Mesenchymal stem cell (in vitro differentiated cells and primary cell): Measurements from ENCODE around the gene PAGR1.
"Not testable (repeated sequence)": the region's sequence is repeated elsewhere in the genome, so short reads cannot be mapped to it uniquely, and the experiment has no call there.

Experiments used
- DNase-seq: peaks from one replicate; pipeline ENCODE4 v3.0.0-alpha.2; 2013
- H2AFZ ChIP-seq: one replicate; pipeline ENCODE4 v1.6.1; 2013; ENCODE audit warnings: low read depth, mild to moderate bottlenecking, control low read depth, inconsistent platforms, low read length, moderate library complexity
- H2AK5ac ChIP-seq: 2 replicates; pipeline ENCODE4 v1.6.1; 2013; ENCODE audit warnings: low read length, moderate library complexity, mild to moderate bottlenecking, inconsistent platforms; ENCODE audit not compliant: severe bottlenecking
- H2BK120ac ChIP-seq: one replicate; pipeline ENCODE4 v1.6.1; 2013; ENCODE audit warnings: low read depth, mild to moderate bottlenecking, inconsistent platforms, low read length, moderate library complexity
- H2BK12ac ChIP-seq, 2 experiments: one replicate each; pipeline ENCODE4 v1.6.1; 2013; ENCODE audit warnings: inconsistent platforms in 2 of 2, low read length in 2 of 2, mild to moderate bottlenecking in 2 of 2, moderate library complexity in 2 of 2, control low read depth in 1 of 2
- H2BK15ac ChIP-seq: one replicate; pipeline ENCODE4 v1.6.1; 2013; ENCODE audit warnings: mild to moderate bottlenecking, low read depth, inconsistent platforms; ENCODE audit not compliant: poor library complexity, severe bottlenecking
- H2BK5ac ChIP-seq: 2 replicates; pipeline ENCODE4 v1.6.1; 2013; ENCODE audit warnings: low read depth, mild to moderate bottlenecking, low read length, control low read depth, inconsistent platforms; ENCODE audit not compliant: poor library complexity, severe bottlenecking
- H3K14ac ChIP-seq, 2 experiments: one replicate each; pipeline ENCODE4 v1.6.1; 2013; ENCODE audit warnings: inconsistent platforms in 2 of 2, low read length in 2 of 2, control low read depth in 1 of 2, mild to moderate bottlenecking in 1 of 2, moderate library complexity in 1 of 2
- H3K18ac ChIP-seq, 2 experiments: one replicate each; pipeline ENCODE4 v1.6.1; 2013; ENCODE audit warnings: inconsistent platforms in 2 of 2, low read length in 2 of 2, control low read depth in 1 of 2, low read depth in 1 of 2, mild to moderate bottlenecking in 1 of 2
- H3K23ac ChIP-seq, 2 experiments: one replicate each; pipeline ENCODE4 v1.6.1; 2013; ENCODE audit warnings: inconsistent platforms in 2 of 2, low read length in 2 of 2, mild to moderate bottlenecking in 2 of 2, moderate library complexity in 2 of 2, control low read depth in 1 of 2
- H3K27ac ChIP-seq: 2 replicates; pipeline ENCODE4 v1.5.1; 2013; ENCODE audit warnings: mild to moderate bottlenecking, moderate library complexity, low read length, control low read depth, inconsistent platforms; ENCODE audit not compliant: poor library complexity, severe bottlenecking
- H3K27me3 ChIP-seq, 2 experiments: 2 replicates each; pipeline versions ENCODE4 v1.6.1 to v1.7.0; 2013; ENCODE audit warnings: low read length in 2 of 2, mild to moderate bottlenecking in 2 of 2, moderate library complexity in 2 of 2, control low read depth in 1 of 2, inconsistent platforms in 1 of 2; ENCODE audit not compliant: control insufficient read depth in 1 of 2, insufficient read depth in 1 of 2
- H3K36me3 ChIP-seq, 2 experiments: 2 replicates each; pipeline versions ENCODE4 v1.6.1 to v1.7.0; 2013; ENCODE audit warnings: low read length in 2 of 2, control low read depth in 1 of 2, inconsistent platforms in 1 of 2, low read depth in 1 of 2, mild to moderate bottlenecking in 1 of 2; ENCODE audit not compliant: insufficient read depth in 2 of 2, control insufficient read depth in 1 of 2
- H3K4ac ChIP-seq, 2 experiments: one replicate each; pipeline ENCODE4 v1.6.1; 2013; ENCODE audit warnings: inconsistent platforms in 2 of 2, low read length in 2 of 2, mild to moderate bottlenecking in 2 of 2, moderate library complexity in 2 of 2, control low read depth in 1 of 2, low read depth in 1 of 2
- H3K4me1 ChIP-seq: 2 replicates; pipeline ENCODE4 v1.6.1; 2013; ENCODE audit warnings: low read depth, low read length, control low read depth; ENCODE audit not compliant: control insufficient read depth, insufficient read depth
- H3K4me2 ChIP-seq: 2 replicates; pipeline ENCODE4 v1.6.1; 2013; ENCODE audit warnings: low read length, mild to moderate bottlenecking, inconsistent platforms; ENCODE audit not compliant: poor library complexity, severe bottlenecking
- H3K4me3 ChIP-seq, 2 experiments: 2 replicates each; pipeline versions ENCODE4 v1.5.1 to v1.7.0; 2013; ENCODE audit warnings: low read length in 2 of 2, mild to moderate bottlenecking in 2 of 2, control low read depth in 1 of 2, low read depth in 1 of 2; ENCODE audit not compliant: insufficient read depth in 1 of 2
- H3K79me1 ChIP-seq: replicated peaks from 2 replicates; pipeline ENCODE4 v1.6.1; 2013; ENCODE audit warnings: mild to moderate bottlenecking, control low read depth, low read length, inconsistent platforms; ENCODE audit not compliant: poor library complexity, severe bottlenecking
- H3K9ac ChIP-seq: 2 replicates; pipeline ENCODE4 v1.7.0; 2013; ENCODE audit warnings: mild to moderate bottlenecking, low read length, moderate library complexity
- H3K9me3 ChIP-seq: 2 replicates; pipeline ENCODE4 v1.7.0; 2013; ENCODE audit warnings: mild to moderate bottlenecking, low read length; ENCODE audit not compliant: control insufficient read depth
- H4K8ac ChIP-seq: one replicate; pipeline ENCODE4 v1.6.1; 2013; ENCODE audit warnings: inconsistent platforms, mild to moderate bottlenecking, low read length, moderate library complexity
- H4K91ac ChIP-seq: one replicate; pipeline ENCODE4 v1.6.1; 2013; ENCODE audit warnings: mild to moderate bottlenecking, low read length, inconsistent platforms
- WGBS: methylation state at CpG from one replicate; pipeline ENCODE4 v1.1.7; 2013; ENCODE audit warnings: mixed read lengths; 5-methylcytosine and 5-hydroxymethylcytosine counted together

Gene PAGR1

DNA sequence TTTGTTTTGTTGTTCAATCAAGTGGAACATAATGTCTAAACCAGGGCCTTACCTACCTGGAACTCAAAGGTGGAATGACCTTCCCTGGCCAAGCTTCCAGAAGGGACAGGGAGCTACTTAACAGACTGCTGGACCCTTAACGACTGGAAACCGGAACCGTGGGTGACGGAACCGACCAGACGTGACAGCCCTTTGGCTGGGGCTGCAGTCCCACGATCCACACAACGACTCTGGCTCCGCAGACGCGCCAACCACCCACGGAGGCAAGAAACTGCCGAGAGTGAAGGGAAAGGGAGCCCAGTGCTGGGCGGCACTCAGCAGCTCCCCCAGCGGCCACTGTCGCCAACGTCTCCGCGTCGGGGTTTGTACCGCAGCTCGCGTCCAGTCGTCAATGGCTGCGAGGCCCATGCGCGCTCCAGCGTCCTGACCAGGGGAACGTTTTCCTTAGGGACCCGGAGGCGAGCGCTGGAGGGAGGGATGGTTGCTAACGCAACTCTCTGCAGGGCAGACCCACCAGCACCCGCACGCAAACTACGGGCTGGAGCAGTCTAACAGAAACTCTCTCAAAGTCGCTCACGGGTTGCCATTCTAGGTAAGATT, 31.0 kb upstream of the PAGR1 start:
- H3K4ac ChIP-seq: no peak overlapping the region
- peaks cover 2% of the 10 kb centered on the region for H3K79me1 ChIP-seq
- no peak overlapping the region for H3K23ac ChIP-seq

DNA sequence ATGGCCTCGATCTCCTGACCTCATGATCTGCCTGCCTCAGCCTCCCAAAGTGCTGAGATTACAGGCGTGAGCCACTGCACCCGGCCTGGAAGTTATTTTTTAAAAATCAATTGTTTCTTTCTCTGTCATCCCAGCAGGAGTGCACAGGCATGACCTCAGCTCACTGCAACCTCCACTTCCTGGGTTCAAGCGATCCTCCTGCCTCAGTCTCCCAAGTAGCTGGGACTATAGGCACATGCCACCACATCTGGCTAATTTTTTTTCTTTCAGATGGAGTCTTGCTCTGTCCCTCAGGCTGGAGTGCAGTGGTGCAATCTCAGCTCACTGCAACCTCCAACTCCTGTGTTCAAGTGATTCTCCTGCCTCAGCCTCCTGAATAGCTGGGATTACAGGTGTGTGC, 28.8 kb upstream of the PAGR1 start:
- H3K9me3 ChIP-seq, H3K18ac ChIP-seq, DNase-seq, H3K36me3 ChIP-seq, H2BK12ac ChIP-seq, H2BK15ac ChIP-seq, H2BK5ac ChIP-seq, H3K79me1 ChIP-seq, H3K14ac ChIP-seq, H3K9ac ChIP-seq, H3K27ac ChIP-seq, H3K4ac ChIP-seq, H2AFZ ChIP-seq, H3K4me3 ChIP-seq, H2BK120ac ChIP-seq, H4K91ac ChIP-seq, H4K8ac ChIP-seq, H2AK5ac ChIP-seq, H3K4me2 ChIP-seq, H3K23ac ChIP-seq, H3K27me3 ChIP-seq: not testable (repeated sequence)
- peaks cover 15% of the 10 kb centered on the region for H3K4me1 ChIP-seq
- WGBS: 95% methylated on average over 4 of the region's 4 CpGs

More for the DNA sequence above, 31.0 kb upstream of the PAGR1 start:
- no peaks in the 10 kb centered on the region for H3K9me3 ChIP-seq
- H3K4me1 ChIP-seq: peaks cover 13% of the 10 kb centered on the region
- no peak overlapping the region for H2AK5ac ChIP-seq
- no peak overlapping the region for H3K14ac ChIP-seq
- H3K27ac ChIP-seq: no peak overlapping the region
- no peak overlapping the region for H2BK12ac ChIP-seq
- 6% methylated on average over 36 of the region's 38 CpGs for WGBS
- H3K27me3 ChIP-seq: peaks cover 21% of the 10 kb centered on the region in 2 experiments
- H4K8ac ChIP-seq: peak overlapping the region; percentile 10
- peak overlapping the region in 1 of 2 experiments; percentile 76 for H3K18ac ChIP-seq
- H3K36me3 ChIP-seq: no peaks in the 10 kb centered on the region
- no peak overlapping the region for H4K91ac ChIP-seq
- no peak overlapping the region for H2BK15ac ChIP-seq
- peak overlapping the region in 1 of 2 experiments; percentile 77 for H3K4me3 ChIP-seq
- DNase-seq: peak; percentile 77
- H2AFZ ChIP-seq: peak overlapping the region; percentile 98
- H2BK120ac ChIP-seq: no peak overlapping the region
- H3K4me2 ChIP-seq: peak overlapping the region; percentile 54
- H3K9ac ChIP-seq: peak overlapping the region; percentile 44
- no peak overlapping the region for H2BK5ac ChIP-seq

DNA sequence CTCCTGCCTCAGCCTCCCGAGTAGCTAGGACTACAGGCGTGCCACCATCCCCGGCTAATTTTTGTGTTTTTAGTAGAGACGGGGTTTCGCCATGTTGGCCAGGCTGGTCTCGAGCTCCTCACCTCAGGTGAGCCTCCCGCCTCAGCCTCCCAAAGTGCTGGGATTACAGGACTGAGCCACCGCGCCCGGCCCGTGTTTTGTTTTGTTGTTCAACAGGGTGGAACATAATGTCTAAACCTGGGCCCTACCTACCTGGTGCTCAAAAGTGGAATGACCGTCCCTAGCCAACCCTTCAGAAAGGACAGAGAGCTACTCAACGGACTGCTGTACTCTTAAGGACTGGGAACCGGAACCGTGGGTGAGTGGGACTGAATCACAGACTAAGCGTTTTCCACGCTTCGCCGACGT, 26.2 kb upstream of the PAGR1 start:
- Histone ChIP-seq H2AK5ac (no peak overlapping the region), H3K4me1 (peaks cover 15% of the 10 kb centered on the region), H3K27ac (peak overlapping the region; percentile 77), H2BK120ac (no peak overlapping the region), H3K9ac (peak overlapping the region; percentile 90), H3K4ac (peak overlapping the region; percentile 12 to 50), H3K4me3 (peak overlapping the region; percentile 50 to 91), H2BK15ac (peak overlapping the region; percentile 4), H3K9me3 (no peaks in the 10 kb centered on the region), H2BK12ac (peak overlapping the region in 1 of 2 experiments; percentile 10), H3K23ac (no peak overlapping the region), H3K79me1 (peaks cover 11% of the 10 kb centered on the region), H4K91ac (peak overlapping the region; percentile 87), H4K8ac (peak overlapping the region; percentile 76), H3K36me3 (no peaks in the 10 kb centered on the region), H3K18ac (peak overlapping the region; percentile 7 to 79), H2BK5ac (no peak overlapping the region), H3K14ac (peak overlapping the region in 1 of 2 experiments; percentile 63), H3K27me3 (no peaks in the 10 kb centered on the region), H2AFZ (peak overlapping the region; percentile 87), H3K4me2 (peak overlapping the region; percentile 72)
- no peak for DNase-seq
- 85% methylated on average over 20 of the region's 20 CpGs for WGBS

DNA sequence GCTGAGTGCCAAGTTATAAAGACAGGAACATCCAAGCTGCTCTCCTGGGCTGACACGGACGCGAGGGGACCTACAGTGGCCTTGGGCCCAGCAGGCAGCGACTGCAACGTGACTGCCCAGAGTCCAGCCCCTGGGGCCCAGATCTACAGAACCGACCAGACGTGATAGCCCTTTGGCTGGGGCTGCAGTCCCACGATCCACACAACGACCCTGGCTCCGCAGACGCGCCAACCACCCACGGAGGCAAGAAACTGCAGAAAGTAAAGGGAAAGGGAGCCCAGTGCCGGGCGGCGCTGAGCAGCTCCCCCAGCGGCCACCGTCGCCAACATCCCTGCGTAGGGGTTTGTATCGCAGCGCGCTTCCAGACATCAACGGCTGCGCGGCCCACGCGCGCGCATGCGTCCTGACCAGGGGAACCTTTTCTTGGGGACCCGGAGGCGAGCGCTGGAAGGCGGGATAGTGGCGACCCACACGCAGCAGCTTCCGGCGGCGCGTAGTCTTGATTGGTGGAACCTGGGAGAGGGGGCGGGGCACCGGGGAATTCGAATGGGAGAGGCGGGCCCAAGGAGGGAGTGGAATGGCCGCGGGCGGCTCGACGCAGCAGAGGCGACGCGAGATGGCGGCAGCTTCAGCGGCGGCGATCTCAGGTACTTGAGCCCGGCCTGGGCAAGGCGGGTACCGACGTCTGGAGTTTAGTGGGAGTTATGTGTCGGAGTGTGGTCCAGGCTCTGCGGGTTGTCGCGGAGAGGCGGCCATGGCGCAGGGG, 25.6 kb upstream of the PAGR1 start, which contains the start of gene KIF22:
Gene KIF22, plus strand, starts transcription at position 569 of the 766 bp plus-strand sequence. Its CDS starts 9 bp downstream, at position 578.
- Histone ChIP-seq H4K8ac (peak within 1 kb of the TSS; percentile 76), H3K23ac (no peak within 1 kb of the TSS), H3K27ac (peak within 1 kb of the TSS; percentile 77), H3K4me1 (peaks cover 10% of the 10 kb centered on the region), H2AFZ (peak within 1 kb of the TSS; percentile 87), H2AK5ac (no peak within 1 kb of the TSS), H3K18ac (peak within 1 kb of the TSS; percentile 37 to 79), H2BK5ac (no peak within 1 kb of the TSS), H3K4me3 (peak within 1 kb of the TSS; percentile 91 to 98), H3K36me3 (no peaks in the 10 kb centered on the region), H3K9ac (peak within 1 kb of the TSS; percentile 90), H3K79me1 (peaks cover 16% of the 10 kb centered on the region), H2BK12ac (peak within 1 kb of the TSS in 1 of 2 experiments; percentile 10), H3K9me3 (no peaks in the 10 kb centered on the region), H4K91ac (peak within 1 kb of the TSS; percentile 87), H3K14ac (peak within 1 kb of the TSS in 1 of 2 experiments; percentile 63), H3K27me3 (no peaks in the 10 kb centered on the region), H3K4ac (peak within 1 kb of the TSS; percentile 40 to 50), H2BK120ac (no peak within 1 kb of the TSS), H2BK15ac (peak within 1 kb of the TSS; percentile 4), H3K4me2 (peak within 1 kb of the TSS; percentile 85)
- peak; percentile 98 for DNase-seq
- 3% methylated on average over 66 of the region's 67 CpGs for WGBS
